IPS-NIHi7 (cell line): ENCODE data around the gene KAZALD1.

Experiments
- DNase-seq: peaks from one replicate; pipeline ENCODE4 v3.0.0; 2012; ENCODE audit warnings: mixed read lengths; ENCODE audit errors: extremely low spot score

Gene KAZALD1

DNA sequence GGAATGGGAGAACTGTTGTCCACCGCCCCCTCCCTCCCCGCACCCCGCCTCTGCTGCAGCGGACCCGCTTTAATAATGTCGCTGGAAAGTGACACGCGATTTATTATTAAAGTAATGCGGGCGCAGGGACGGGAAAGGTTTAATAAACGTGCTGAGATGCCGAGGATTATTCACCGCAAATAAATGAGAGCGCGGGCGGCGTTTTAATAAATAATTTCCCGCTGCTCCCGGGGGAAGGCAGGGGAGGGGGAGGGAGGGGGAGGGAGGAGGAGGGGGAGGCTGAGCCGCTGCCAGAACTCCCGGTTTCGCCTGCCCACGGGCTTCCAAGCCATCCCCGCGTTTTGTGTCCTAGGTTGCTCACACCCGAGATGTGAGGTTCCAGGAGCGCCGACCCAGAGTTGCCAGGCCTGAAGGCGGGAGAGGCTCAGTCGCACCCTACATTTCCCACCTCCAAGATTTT lies 5.1 kb downstream of the KAZALD1 start:
- DNase-seq: no peak

DNA sequence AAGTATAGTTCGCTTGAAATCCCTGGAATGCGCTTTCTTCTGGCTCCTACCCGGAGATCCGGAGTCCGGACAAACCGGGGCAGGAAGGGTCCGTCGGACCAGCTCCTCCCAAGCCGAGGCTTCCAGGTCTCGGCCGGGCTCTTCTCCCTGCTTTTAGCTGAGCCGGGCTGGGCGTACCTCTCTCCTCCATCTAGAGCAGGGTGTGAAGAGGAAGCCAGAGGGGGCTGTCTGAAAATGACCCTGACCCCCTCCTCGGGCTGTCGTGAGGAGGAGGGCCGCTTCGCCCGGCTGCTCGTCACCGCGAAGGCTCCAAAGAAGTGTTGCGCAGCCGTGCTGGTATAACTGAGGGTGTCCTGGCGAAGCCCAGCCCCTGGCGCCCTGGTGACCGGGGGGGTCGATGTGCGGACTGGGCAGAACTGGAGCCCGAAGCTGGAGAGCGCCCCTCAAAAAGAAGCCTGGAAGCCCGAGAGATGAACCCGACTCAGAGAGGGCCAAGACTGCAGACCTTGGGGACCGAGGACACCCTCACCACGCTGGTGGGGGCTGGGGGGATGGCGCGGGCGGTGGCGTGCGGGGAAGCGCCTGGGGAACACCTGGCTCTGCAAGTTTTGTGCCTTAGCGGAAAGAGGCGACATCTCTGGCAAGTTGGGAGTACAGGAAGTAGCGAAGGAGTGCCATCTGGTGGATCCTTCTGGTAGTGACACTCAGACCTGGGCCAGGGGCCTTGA lies 5.7 kb downstream of the KAZALD1 start:
- DNase-seq: peak; percentile 77

DNA sequence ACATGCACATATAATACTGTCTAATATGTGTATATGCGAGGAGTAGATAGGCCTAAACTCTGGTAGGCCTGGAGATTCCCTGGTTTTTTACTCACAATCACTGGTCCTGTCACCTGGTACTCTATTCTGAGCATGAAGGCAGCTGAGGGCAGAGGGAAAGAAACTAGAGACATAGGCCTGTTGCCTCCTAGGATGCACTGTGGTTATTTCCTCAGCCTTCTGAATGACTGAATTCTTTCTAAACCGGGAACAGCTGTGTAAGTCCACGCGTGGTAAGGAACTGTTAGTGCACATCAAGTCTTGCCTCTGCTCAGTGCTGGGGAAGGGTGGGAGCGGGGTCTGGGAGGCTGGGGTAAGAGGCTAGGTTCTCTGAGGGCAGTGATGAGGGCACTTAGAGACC lies 7.7 kb downstream of the KAZALD1 start:
- no peak for DNase-seq

DNA sequence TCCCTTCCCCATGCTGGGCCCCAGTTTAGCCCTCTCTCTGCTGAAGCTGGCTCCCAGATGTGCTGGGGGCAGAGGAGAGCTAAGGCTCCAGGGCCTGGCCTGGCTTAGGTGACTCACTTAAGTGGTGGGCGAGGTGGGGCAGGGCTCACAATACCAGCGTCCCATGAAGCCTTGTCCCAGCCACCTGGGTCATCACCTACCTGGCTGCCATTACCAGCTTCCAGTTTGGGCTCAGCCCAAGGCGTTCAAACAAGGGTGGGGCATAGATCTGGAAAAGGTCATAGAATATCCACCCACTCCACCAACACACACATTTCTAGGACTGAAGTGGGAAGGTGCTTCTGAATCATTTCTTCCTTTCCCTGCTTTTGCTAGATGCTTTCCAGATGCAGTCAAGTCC lies 8.3 kb downstream of the KAZALD1 start:
- no peak for DNase-seq

DNA sequence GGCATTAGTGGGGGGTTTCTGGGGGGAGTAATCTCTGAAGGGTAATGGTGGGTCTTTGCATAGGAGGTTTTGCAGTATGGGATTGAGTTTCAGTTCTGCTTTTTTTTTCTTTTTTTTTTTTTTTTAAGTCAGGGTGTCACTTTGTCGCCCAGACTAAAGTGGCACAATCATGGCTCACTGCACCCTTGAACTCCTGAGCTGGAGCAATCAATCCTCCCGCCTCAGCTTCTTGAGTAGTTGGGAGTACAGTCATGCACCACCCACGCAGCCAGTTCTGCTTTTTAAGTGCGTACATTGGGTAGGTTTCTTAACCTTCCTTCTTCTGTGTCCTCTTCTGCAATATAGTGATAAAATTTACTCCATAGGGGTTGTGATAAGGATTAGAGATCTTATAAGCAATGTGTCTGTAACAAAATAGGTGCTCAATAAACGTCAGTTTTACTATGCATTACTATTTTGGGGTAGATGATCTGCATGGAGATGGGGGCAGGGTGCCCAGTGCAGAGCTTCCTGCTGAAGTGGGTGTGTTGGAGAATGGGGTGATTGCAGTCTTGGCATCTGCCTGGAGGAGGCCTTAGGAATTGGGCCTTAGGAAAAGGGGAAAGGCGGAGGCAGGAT lies 9.6 kb downstream of the KAZALD1 start:
- no peak for DNase-seq

DNA sequence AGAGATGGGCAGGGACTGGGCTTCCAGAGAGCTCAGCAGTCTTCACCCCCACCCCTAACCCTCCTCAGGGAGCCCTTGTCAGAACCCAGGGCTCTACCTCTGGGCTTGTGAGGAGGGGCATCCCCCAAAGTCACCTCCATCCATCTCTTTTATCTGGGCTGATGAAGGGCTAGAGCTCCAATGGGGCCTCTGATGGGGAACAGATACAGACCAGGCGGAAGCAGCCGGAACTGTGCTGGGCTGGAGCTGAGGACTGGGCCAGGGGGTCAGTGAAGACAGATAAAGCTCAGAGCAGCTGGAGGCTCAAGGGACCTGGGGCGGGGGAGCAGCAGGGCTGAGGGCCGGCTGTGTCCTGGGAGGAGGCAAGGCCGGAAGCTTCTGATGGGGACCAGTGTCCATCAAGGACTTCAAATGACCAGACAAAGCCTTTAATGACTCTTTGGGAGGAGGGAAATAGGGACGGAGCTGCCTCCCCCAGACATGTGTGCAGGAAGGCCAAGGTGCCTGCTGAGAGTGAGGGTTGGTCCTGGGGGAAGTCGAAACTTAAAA lies 10.2 kb downstream of the KAZALD1 start:
- DNase-seq: no peak

DNA sequence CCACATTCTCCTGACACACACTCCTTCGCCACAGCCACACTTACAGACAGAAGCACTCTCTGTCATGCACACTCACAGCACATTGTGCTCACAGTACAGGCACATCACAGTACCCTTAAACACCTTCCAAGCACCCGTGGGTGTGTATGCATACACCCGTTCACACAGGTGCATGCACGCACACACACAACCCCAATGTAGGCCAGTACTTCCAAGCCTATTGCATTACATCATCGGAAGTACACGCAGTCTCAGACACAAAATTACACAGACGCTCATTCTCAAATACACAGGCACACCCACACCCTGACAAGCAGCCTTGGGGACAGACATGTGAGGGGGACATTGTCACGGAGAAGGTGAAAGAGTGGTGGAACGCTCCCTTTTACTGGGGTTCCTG lies 11.1 kb downstream of the KAZALD1 start:
- DNase-seq: no peak

DNA sequence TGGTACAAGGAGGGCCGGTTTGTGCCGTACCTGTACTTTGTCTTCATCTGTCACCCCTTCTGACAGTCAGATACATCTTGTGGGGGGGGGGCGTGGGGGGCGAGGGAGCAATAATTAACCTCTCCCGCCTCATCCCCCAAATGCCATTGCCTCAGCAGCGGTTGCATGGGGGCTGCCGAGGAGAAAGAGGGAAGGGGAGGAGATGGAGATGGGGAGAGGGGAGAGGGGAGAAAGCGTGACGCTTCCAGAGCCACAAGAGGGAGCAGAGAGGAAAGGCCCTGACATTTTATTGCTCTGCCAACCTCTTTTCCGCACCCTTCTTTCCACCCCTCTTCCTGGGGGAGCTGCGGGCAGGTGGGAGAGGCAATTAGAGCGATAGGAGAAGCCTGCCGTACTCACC lies 11.8 kb downstream of the KAZALD1 start:
- DNase-seq: no peak

DNA sequence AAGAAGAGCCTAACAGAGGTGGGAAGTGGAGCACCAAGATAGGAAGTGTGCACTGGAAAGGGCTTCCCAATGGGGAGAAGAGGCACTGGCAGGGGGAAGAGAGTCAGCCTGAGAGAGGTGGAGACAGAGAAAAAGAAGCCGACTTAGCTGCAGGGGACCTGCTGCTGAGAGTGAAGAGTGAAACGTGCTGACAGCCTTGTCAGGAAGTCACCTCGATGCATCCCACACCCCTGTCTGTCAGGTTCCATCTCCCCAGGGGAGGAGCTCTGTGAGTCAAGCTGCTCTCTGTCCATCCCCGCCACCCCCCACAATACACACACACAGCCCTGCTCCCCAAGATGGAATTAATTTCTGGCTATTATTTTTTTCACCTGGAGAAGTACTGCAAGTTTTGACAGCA lies 14.0 kb downstream of the KAZALD1 start:
- DNase-seq: peak; percentile 40

DNA sequence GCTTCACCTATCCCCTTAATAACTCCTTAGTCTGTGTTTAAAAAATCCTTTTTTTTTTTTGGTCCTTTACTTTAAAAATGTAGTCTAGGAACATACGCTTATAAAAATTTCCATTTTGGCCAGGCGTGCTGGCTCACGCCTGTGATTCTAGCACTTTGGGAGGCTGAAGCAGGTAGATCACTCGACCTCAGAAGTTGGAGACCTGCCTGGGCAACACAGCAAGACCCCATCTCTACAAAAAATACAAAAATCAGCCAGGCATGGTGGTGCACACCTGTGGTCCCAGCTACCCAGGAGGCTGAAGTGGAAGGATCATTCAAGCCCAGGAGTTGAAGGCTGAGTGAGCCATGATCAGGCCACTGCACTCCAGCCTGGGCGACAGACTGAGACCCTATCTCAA lies 14.8 kb downstream of the KAZALD1 start:
- no peak for DNase-seq

DNA sequence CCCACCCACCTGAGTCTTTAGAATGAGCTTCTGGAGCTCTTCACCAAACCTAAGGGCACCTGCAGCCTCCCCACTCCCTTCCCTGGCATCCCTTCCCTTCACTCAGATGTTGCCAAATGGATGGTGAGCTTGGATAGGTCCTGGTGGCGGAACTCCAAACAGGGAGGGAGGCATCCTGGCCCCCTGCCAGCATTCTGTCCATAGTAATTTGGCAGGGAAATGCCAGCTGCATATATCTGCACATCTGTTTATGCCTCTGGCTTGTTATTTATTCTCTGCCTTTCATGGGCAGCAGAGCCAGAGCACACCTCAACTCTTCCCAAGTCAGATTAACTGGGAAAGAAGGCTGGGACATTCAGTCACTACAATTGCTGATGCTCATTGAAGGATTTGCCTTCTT lies 18.1 kb downstream of the KAZALD1 start:
- DNase-seq: no peak

DNA sequence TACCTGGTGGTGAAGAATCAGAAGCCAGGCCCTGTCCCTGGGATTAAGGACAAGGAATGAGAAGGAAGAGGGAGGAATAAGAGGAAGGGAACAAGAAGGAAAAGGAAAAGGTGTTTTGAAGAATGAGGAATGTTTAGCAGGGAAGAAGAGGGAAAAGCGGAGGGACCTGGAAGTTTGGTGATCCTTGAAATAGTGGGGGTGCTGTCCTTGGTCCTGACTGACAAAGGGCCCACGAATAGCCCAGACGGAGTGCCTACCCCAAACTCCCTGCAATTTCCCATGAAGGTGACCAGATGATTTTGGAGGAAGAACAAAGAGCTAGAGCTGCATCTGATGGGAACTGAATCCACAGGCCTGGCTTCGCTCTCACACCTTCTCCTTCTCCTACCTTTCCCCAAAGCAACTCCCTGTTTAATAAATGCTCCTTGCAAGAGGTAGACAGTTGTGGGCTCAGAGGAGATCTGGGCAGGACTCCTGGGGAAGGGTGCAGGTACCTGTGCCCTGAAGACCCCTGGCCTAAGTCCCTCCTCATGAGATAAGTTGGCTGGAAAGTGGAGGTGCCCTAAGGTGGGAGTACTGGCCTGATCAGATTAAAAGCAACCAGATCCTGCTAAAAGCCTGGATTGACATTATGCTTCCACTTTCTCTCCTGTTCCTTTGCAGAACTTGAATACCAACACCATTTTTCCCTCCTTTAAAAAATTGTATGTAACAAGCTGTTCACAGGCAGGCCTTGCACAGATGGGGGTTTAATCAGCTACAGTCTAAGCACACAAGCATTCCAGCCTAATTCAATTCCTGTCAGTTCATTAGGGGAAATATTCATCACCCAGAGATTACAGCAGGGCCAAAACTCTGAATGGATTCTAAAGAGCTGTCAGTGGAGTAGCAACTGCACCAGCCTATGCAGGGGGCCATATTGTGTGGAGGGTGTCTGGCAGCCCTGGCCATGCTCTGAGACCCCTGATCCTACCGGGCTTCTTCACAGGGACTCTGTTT lies 19.4 kb downstream of the KAZALD1 start:
- peak; percentile 81 for DNase-seq

DNA sequence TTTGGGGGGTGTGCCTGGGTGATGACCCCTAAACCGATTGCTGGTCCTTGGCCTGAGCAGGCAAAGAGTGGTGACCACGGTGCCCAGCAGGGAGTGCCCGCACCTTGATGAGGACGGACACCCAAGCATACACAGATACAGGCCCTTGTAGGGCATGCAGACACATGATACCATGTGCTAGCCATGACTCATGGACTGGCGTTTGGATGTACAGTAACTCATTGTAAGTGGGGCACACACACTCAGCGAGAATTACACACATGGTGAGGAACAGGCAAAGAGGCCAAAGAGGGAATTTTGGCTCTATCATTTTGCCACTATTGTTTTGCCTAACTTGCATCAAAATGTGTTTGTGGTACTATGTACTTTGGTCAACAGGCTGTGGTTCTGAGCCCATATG lies 24.1 kb downstream of the KAZALD1 start:
- DNase-seq: no peak

DNA sequence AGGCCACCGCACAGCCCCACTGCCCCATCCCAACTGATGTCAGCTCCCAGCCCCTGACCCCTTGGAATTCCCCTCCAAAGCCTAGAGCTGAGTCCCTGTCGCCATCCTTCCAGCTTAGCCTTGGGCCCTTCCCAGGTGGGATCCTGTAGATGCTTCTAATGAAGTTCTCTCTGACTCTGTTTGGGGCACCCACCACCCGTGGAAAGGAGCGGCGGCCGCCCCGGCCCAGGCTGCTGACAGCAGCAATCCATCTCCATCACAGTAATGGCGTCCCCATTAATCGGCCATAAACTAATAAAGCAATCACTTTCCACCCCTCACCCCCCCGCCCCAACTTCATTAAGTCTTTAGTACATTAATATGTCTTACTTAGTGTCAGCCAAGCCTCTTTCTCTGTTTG lies 25.6 kb downstream of the KAZALD1 start:
- DNase-seq: no peak

DNA sequence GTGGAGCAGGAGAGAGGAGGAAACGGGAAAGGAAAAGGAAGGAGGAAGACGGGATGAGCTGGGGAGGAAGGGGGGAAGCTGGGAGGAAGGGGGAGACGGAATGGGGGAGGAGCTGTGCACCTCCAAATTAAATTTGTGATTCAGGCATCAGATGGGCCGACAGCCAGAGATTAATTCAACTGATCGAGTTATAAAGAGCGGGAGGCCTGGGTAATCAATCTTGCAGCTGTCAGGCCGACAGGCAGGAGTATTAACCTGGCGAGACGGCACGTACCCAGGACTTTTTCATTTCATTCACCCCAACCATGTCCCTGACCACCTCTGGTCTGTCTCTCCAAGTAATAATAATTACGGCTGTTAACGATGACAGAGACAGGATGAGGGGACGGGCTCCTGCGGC lies 26.2 kb downstream of the KAZALD1 start:
- DNase-seq: no peak

DNA sequence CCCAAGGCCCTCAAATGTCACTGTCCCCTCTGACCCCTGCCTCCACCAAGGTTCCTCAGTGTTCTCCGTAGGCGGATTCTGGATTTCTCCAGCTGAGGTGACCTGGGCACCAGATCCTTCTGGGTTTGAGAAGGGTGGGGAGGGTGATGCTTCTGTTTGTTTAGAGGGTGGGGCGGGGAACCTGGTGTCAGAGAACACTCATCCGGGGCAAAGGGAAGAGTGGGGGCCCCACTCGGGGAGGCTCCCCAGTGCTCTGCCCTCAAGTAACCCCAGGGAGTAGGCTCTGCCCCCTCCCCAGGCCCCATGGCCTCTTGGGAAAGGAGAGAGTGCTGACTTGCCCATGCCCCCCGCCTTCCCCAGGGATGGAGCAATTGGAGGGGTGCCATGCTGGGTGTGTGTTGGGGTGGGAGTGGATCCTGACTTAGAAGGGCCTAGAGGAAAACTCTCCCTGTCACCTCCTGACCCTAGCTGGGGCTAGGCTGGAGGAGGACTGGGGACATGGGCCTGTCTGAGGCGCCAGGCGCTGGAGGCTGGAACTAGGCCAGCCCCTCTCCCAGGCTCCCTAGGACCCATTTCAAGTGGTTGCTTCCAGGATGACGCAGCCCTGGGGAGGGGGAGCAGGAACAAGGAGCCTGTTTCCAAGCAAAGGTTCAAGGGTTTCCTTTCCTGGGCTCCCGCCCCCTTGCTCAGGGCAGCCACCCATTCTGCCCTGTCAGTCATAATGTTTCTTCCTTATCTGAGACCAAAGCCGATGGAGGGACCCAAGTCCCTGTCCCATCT lies 27.9 kb downstream of the KAZALD1 start:
- no peak for DNase-seq

DNA sequence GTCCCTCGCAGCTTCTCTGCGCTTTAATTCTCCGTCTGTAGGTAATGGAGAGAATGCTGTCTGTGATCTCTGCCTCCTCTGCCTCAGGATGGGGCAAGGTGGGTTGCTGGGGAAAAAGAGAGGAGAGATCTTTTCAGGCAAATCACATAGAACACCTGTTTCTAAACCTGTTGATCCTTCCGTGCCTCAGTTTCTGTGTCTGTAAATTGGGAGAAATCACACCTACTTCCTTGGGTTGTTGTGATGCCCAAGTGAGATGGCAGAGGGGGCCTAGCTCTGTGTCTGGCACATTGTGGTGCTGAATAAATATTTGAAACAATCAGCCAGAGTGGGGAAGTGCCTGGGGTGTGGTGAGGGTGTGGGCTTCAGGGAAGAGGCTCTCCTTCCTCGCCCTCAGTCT lies 28.8 kb downstream of the KAZALD1 start:
- no peak for DNase-seq

DNA sequence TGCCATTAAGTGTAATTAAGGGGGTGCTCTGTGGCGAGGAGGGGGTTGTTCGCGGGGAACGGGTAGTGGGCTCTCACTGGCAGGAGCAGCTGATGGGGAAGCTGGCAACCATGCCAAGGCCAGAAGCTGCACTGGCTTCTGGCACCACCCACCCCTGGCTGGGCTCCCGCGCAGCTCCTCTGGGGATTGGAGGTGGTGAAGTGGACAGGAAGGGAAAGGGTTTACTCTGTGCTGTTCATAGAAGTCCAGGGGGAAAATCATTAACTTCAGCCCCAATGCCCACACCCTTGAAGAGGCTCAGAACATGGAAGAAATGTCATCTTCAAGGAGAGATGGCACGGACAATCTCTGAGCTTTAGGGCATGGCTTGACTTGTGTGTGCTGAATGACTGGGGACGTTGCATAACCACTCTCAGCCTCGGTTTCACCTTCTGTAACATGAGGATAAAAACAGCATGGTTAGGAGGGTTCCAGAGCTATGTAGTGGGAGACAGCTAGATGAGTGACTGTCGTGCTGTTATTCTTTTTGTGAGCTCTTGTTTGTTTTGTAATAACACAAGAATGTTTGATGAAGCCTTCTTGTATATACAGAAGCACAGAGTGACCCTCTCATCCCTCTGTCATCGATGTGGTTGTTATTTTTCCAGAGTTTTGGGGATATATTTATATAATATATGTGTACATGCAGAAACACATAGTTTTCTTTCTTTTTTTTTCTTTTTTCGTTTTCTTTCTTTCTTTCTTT lies 29.9 kb downstream of the KAZALD1 start:
- no peak for DNase-seq

DNA sequence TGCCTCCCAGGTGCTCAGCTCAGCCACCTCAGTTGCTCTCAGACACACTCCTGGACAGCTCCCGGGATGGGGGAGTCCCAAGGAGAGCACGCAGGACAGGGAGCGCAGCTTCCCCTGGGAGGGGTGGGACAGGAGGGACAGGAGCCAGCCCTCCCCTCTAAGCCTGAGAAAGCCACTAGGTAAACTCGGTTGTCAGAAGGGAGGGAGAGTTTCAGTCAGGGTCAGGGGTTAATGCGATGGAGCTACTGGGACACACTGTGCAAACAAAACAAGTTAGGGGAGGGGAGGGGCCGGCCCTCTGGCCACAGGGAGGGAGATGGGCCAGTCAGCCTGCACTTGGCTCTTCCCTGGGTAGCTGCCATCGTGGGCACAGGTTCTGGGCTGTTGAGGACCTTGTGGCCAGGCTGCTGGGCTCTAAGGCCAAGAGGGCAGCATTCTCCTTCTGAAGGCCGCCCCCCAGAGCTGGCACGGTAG lies 31.1 kb downstream of the KAZALD1 start:
- DNase-seq: no peak

DNA sequence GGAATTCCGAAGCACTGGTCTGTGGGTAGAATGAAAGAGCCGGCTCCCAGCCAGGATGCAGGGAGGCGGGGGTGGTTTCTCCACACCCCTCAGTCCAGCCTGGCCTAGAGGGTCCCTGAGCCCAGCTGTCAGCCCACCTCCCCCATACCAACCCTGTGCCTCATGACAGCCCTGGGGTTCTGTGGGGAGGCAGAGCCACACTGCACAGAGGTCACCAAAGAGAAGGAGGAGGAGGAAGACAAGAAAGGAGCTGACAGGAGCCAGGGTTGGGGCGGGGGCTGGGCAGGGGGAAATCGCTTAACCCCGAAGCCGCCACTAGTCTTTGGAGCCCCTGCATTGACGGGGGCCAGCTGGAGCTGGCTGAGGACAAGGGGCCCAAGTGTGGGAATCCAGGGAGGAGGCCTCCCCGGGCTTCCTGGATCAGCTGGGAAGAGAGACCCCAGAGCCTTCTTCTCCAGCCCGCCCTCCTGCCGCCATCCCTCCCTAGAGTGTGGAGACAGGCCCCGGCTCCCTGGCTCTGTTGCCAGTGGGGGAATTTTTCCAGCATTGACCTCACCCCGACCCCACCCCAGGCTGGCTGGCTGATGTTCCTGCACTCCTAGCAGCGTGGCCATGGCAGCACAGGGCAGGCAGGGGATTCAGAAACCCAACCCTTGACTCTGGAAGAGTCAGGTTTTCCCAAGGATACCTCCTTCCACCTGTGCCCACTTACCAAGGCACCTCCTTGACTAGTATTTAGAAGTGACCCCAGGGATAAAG lies 32.5 kb downstream of the KAZALD1 start:
- DNase-seq: no peak
